Activated CD4-positive, alpha-beta T cell treated with anti-CD3 and anti-CD28 coated beads for 36 hours (primary cell): ENCODE results near the gene UBE2M. TPM values are rescaled to one million over a fixed set of nuclear protein-coding genes. Genes with fewer than 3 reads are reported as not detected.

Experiments used
- ATAC-seq: fragments of 200-7000 bp; cut with Tn5 transposase; one replicate; pipeline ENCODE4 v1.10.0; 2021; ENCODE audit warnings: mild to moderate bottlenecking, moderate library complexity
- CTCF ChIA-PET: fragments of 350-600 bp; sonication (Branson Sonifier 250); formaldehyde crosslinking; loops from one replicate; lab custom pipeline; 2021; ENCODE audit warnings: antibody characterized with exemption; lab: Charles Lee
- POLR2A ChIA-PET: fragments of 350-600 bp; sonication (Branson Sonifier 250); formaldehyde crosslinking; loops from one replicate; lab custom pipeline; 2021; ENCODE audit warnings: antibody characterized with exemption, inconsistent platforms; lab: Charles Lee
- DNase-seq: peaks from one replicate; pipeline ENCODE4 v3.0.0-alpha.2; 2020
- H3K27ac Mint-ChIP-seq: one replicate; pipeline ENCODE4 v1.8.0; 2021; ENCODE audit warnings: mixed read lengths
- H3K27me3 Mint-ChIP-seq: one replicate; pipeline ENCODE4 v1.8.0; 2021; ENCODE audit warnings: mixed read lengths
- H3K36me3 Mint-ChIP-seq: one replicate; pipeline ENCODE4 v1.8.0; 2021; ENCODE audit warnings: low read depth, mixed read lengths
- H3K4me1 Mint-ChIP-seq: one replicate; pipeline ENCODE4 v1.8.0; 2021; ENCODE audit warnings: mixed read lengths
- H3K4me3 Mint-ChIP-seq: one replicate; pipeline ENCODE4 v1.8.0; 2021; ENCODE audit warnings: mild to moderate bottlenecking, moderate library complexity, mixed read lengths
- H3K9me3 Mint-ChIP-seq: one replicate; pipeline ENCODE4 v1.8.0; 2021; ENCODE audit warnings: low read depth, mixed read lengths
- intact Hi-C, 2 experiments: fragments of 100-400 bp; cut with DNase I in 1 of 2; cut with micrococcal nuclease in 1 of 2; formaldehyde crosslinking; loops; one replicate each; pipeline versions ENCODE4 v1.14.2 to v1.15.1; 2022 to 2024; cut with DNase I, micrococcal nuclease
- total RNA-seq, 2 experiments: library from RNA; stranded (reverse); gene quantifications; one replicate each; pipeline ENCODE4 v1.2.3, GENCODE V29; 2021

UBE2M gene
- total RNA-seq, 2 experiments from 2014 or later: 115 to 138 TPM

GRCh38 chr19:58518256-58519086, 39.9 kb downstream of the UBE2M start:
- Mint-ChIP-seq H3K27me3 (no peaks in the 10 kb centered on the region), H3K4me3 (peak overlapping the region; percentile 82), H3K4me1 (peaks cover 39% of the 10 kb centered on the region), H3K36me3 (peaks cover 23% of the 10 kb centered on the region), H3K27ac (peak overlapping the region; percentile 94), H3K9me3 (no peaks in the 10 kb centered on the region)
- ATAC-seq (no peak), DNase-seq (peak; percentile 49)
- POLR2A ChIA-PET: interaction anchor here (0.9 to 2.7 kb wide), 4 partner anchors 27 to 192 kb away, joined by 5 to 18 read pairs (median 8); partner anchors contain the start of genes TRIM28 and ZSCAN22
- CTCF ChIA-PET: interaction anchor here (1.0 to 5.8 kb wide), 12 partner anchors 10 to 185 kb away, joined by 3 to 78 read pairs (median 7); partner anchors contain the start of genes CHMP2A, TRIM28, UBE2M and ZNF324B
- intact Hi-C loops: loop anchor here (1.0 to 5.0 kb wide), 22 partner anchors 19 to 336 kb away; partner anchors contain the start of genes TRIM28 (in 2 of the 2), ZNF446 (in 2 of the 2), CHMP2A (in 1 of the 2) and ERVK3-1 (in 1 of the 2)

- no peaks in the 10 kb centered on the region for H3K9me3 Mint-ChIP-seq
- peaks cover 23% of the 10 kb centered on the region for H3K36me3 Mint-ChIP-seq
- ChIA-PET CTCF (interaction anchor here (1.2 to 5.8 kb wide), 2 partner anchors 59 to 63 kb away, joined by 3 to 78 read pairs; no protein-coding TSS in a partner anchor), POLR2A (no interaction called here)
- ATAC-seq (no peak), DNase-seq (no peak)
- peak overlapping the region; percentile 82 for H3K4me3 Mint-ChIP-seq
- H3K27ac Mint-ChIP-seq: no peak overlapping the region
- H3K4me1 Mint-ChIP-seq: peaks cover 39% of the 10 kb centered on the region
- intact Hi-C loops: loop anchor here in 1 of 2 experiments (5.0 kb wide), 2 partner anchors 40 to 115 kb away; partner anchors contain the start of gene ZNF446
- no peaks in the 10 kb centered on the region for H3K27me3 Mint-ChIP-seq
These were observed 41.2 kb downstream of the UBE2M start for GRCh38 chr19:58516964-58517833.

- ChIA-PET CTCF (interaction anchor here (1.2 kb wide), 1 partner anchor 60 kb away, joined by 3 read pairs; no protein-coding TSS in a partner anchor), POLR2A (no interaction called here)
- Mint-ChIP-seq H3K36me3 (peaks cover 23% of the 10 kb centered on the region), H3K27me3 (no peaks in the 10 kb centered on the region), H3K4me3 (peak overlapping the region; percentile 88), H3K27ac (no peak overlapping the region), H3K9me3 (no peaks in the 10 kb centered on the region), H3K4me1 (peaks cover 35% of the 10 kb centered on the region)
- no peak for ATAC-seq
- intact Hi-C loops: loop anchor here in 1 of 2 experiments (5.0 kb wide), 2 partner anchors 39 to 114 kb away; partner anchors contain the start of gene ZNF446
- DNase-seq: no peak
These were observed 42.1 kb downstream of the UBE2M start for GRCh38 chr19:58516246-58516836.

GRCh38 chr19:58515259-58515658, 43.2 kb downstream of the UBE2M start:
- Mint-ChIP-seq H3K27ac (peak overlapping the region; percentile 47), H3K27me3 (no peaks in the 10 kb centered on the region), H3K4me3 (peak overlapping the region; percentile 88), H3K9me3 (no peaks in the 10 kb centered on the region), H3K36me3 (peaks cover 23% of the 10 kb centered on the region), H3K4me1 (peaks cover 29% of the 10 kb centered on the region)
- POLR2A ChIA-PET: interaction anchor here (1.8 kb wide), 1 partner anchor 29 kb away, joined by 7 read pairs; the partner anchor contains the start of gene TRIM28
- no peak for DNase-seq
- no peak for ATAC-seq
- CTCF ChIA-PET: interaction anchor here (0.9 kb wide), 1 partner anchor 31 kb away, joined by 4 read pairs; no protein-coding TSS in a partner anchor
- intact Hi-C loops: loop anchor here in 1 of 2 experiments (5.0 kb wide), 2 partner anchors 38 to 113 kb away; partner anchors contain the start of gene ZNF446

- Mint-ChIP-seq H3K27me3 (no peaks in the 10 kb centered on the region), H3K27ac (peak overlapping the region; percentile 81), H3K4me3 (peak overlapping the region; percentile 88), H3K36me3 (peaks cover 23% of the 10 kb centered on the region), H3K4me1 (peaks cover 27% of the 10 kb centered on the region), H3K9me3 (no peaks in the 10 kb centered on the region)
- intact Hi-C loops: loop anchor here (1.0 to 5.0 kb wide), 15 partner anchors 15 to 332 kb away; partner anchors contain the start of genes ZNF446 (in 2 of the 2), ERVK3-1 (in 1 of the 2), MZF1 (in 1 of the 2) and UBE2M (in 1 of the 2)
- DNase-seq (no peak), ATAC-seq (no peak)
- ChIA-PET CTCF (interaction anchor here (0.5 to 1.8 kb wide), 16 partner anchors 10 to 322 kb away, joined by 3 to 13 read pairs (median 4); partner anchors contain the start of genes CHMP2A and ZNF324B), POLR2A (interaction anchor here (0.6 to 1.8 kb wide), 4 partner anchors 15 to 1241 kb away, joined by 4 to 8 read pairs (median 6); partner anchors contain the start of genes TRIM28 and ZNF584)
These were observed 43.8 kb downstream of the UBE2M start for GRCh38 chr19:58514564-58515022.

- ChIA-PET POLR2A (interaction anchor here (0.6 to 1.8 kb wide), 7 partner anchors 9 to 1241 kb away, joined by 3 to 8 read pairs (median 4); partner anchors contain the start of genes CHMP2A, TRIM28 and ZNF584), CTCF (interaction anchor here (0.5 to 1.8 kb wide), 16 partner anchors 10 to 321 kb away, joined by 3 to 13 read pairs (median 4); partner anchors contain the start of genes CHMP2A and ZNF324B)
- intact Hi-C loops: loop anchor here (1.0 kb wide), 13 partner anchors 15 to 332 kb away; partner anchors contain the start of genes ERVK3-1 (in 1 of the 2), MZF1 (in 1 of the 2), UBE2M (in 1 of the 2) and ZNF324 (in 1 of the 2)
These were observed 44.5 kb downstream of the UBE2M start for GRCh38 chr19:58513694-58514563.

GRCh38 chr19:58513213-58513693, 45.2 kb downstream of the UBE2M start:
- Mint-ChIP-seq H3K4me1 (peaks cover 22% of the 10 kb centered on the region), H3K4me3 (peak overlapping the region; percentile 88), H3K9me3 (no peaks in the 10 kb centered on the region), H3K36me3 (peaks cover 19% of the 10 kb centered on the region), H3K27me3 (no peaks in the 10 kb centered on the region), H3K27ac (peak overlapping the region; percentile 81)
- ChIA-PET CTCF (interaction anchor here (0.5 to 1.8 kb wide), 10 partner anchors 9 to 102 kb away, joined by 3 to 13 read pairs (median 4); partner anchors contain the start of genes CHMP2A and ZNF324B), POLR2A (interaction anchor here (0.6 to 1.8 kb wide), 6 partner anchors 8 to 105 kb away, joined by 3 to 8 read pairs (median 4); partner anchors contain the start of genes CHMP2A, TRIM28 and ZNF584)
- ATAC-seq (peak; percentile 0), DNase-seq (no peak)
- intact Hi-C loops: no loop called here

More at GRCh38 chr19:58513694-58514563, 44.5 kb downstream of the UBE2M start:
- DNase-seq (peak; percentile 99), ATAC-seq (peak; percentile 88)
- no peaks in the 10 kb centered on the region for H3K9me3 Mint-ChIP-seq
- peaks cover 21% of the 10 kb centered on the region for H3K36me3 Mint-ChIP-seq
- peak overlapping the region; percentile 81 for H3K27ac Mint-ChIP-seq
- peaks cover 27% of the 10 kb centered on the region for H3K4me1 Mint-ChIP-seq
- peak overlapping the region; percentile 88 for H3K4me3 Mint-ChIP-seq
- no peaks in the 10 kb centered on the region for H3K27me3 Mint-ChIP-seq

GRCh38 chr19:58511353-58512208, 46.8 kb downstream of the UBE2M start, which contains the start of gene SLC27A5:
Gene SLC27A5 (minus strand): TSS chr19:58511992. CDS start chr19:58511955, 37 bp downstream.
- no peak for ATAC-seq
- Mint-ChIP-seq H3K27me3 (no peaks in the 10 kb centered on the region), H3K36me3 (peaks cover 25% of the 10 kb centered on the region), H3K4me1 (peaks cover 14% of the 10 kb centered on the region), H3K9me3 (peaks cover 8% of the 10 kb centered on the region), H3K4me3 (no peak within 1 kb of the TSS), H3K27ac (peak within 1 kb of the TSS; percentile 81)
- ChIA-PET CTCF (no interaction called here), POLR2A (no interaction called here)
- intact Hi-C loops: no loop called here
- DNase-seq: no peak
